Sigmoid colon (tissue), 4 donors: Measurements from ENCODE around the gene RSBN1L.

Source experiments
- CTCF ChIP-seq, 4 experiments: fragments of 450-650 bp in 3 of 4; fragments of 200-600 bp in 1 of 4; IDR thresholded peaks; one replicate each; pipeline ENCODE4 v1.5.1; 2016 to 2019; ENCODE audit warnings: antibody characterized with exemption in 4 of 4, mild to moderate bottlenecking in 3 of 4, moderate library complexity in 2 of 4
- EP300 ChIP-seq, 4 donors: sonication (generic); formaldehyde crosslinking; IDR thresholded peaks; one replicate each; pipeline ENCODE4 v1.6.1; 2017; ENCODE audit warnings: antibody characterized with exemption in 4 of 4
- POLR2A ChIP-seq, 2 donors: fragments of 450-650 bp; IDR thresholded peaks; one replicate each; pipeline ENCODE4 v1.6.1; 2016; ENCODE audit warnings: antibody characterized with exemption in 2 of 2, mild to moderate bottlenecking in 2 of 2, moderate library complexity in 2 of 2

- TF ChIP-seq CTCF (IDR thresholded peaks at IDR 0.05) (no peak), EP300 (IDR thresholded peaks at IDR 0.05) (no peak), POLR2A (IDR thresholded peaks at IDR 0.05) (no peak)
Measured at GRCh38 chr7:77707504-77707992, 11.3 kb downstream of the RSBN1L start.
